GM12878 (cell line): ENCODE results near the gene ABCA2. TPM values are rescaled to one million over a fixed set of nuclear protein-coding genes. Genes with fewer than 3 reads are reported as not detected.

Experiments used
- ATAC-seq: fragments of 200-7000 bp; cut with Tn5 transposase; 3 replicates; pipeline ENCODE4 v1.9.1; 2020; ENCODE audit warnings: mild to moderate bottlenecking, moderate library complexity
- BruUV-seq: library from RNA; stranded (reverse); fragments of 400-500 nt; replicated peaks from 2 replicates; lab custom pipeline; 2021; lab: Mats Ljungman, UMichigan
- CTCF ChIA-PET: fragments of 300-600 bp; sonication (Branson Sonifier 250); formaldehyde crosslinking; extraction: SDS; loops from one replicate; lab custom pipeline; 2021; ENCODE audit warnings: inconsistent platforms; lab: Yijun Ruan, JAX
- POLR2A ChIA-PET: fragments of 350-600 bp; formaldehyde crosslinking; extraction: SDS; loops from one replicate; lab custom pipeline; 2021; ENCODE audit warnings: inconsistent platforms; lab: Charles Lee
- RAD21 ChIA-PET: fragments of 300-600 bp; sonication (Branson Sonifier 250); formaldehyde crosslinking; loops from one replicate; lab custom pipeline; 2023; ENCODE audit warnings: antibody characterized with exemption; ENCODE audit not compliant: unreplicated experiment; lab: Charles Lee
- SMC1A ChIA-PET: fragments of 300-600 bp; sonication (Branson Sonifier 250); formaldehyde crosslinking; loops from one replicate; lab custom pipeline; 2023; ENCODE audit not compliant: unreplicated experiment, uncharacterized antibody; lab: Charles Lee
- DNase-seq: peaks from one replicate; pipeline ENCODE4 v3.0.0-alpha.2; 2011; ENCODE audit warnings: low read depth, low spot score
- FAIRE-seq: peaks from 3 replicates; lab custom pipeline; 2011; peaks lifted over from hg19 to GRCh38; lab: Jason Lieb, UNC
- H2AFZ ChIP-seq: 2 replicates; pipeline ENCODE4 v1.6.0; 2011; ENCODE audit warnings: low read depth, low read length, control low read depth; ENCODE audit not compliant: control insufficient read depth
- H3K27ac ChIP-seq: 2 replicates; pipeline ENCODE4 v1.5.1; 2011; ENCODE audit warnings: control low read depth; ENCODE audit not compliant: control insufficient read depth, insufficient read depth
- H3K27me3 ChIP-seq, 2 experiments: replicated peaks in 1 of 2; 2 replicates each; pipeline versions ENCODE4 v1.6.0 to v1.6.1; 2011; ENCODE audit warnings: low read length in 1 of 2; ENCODE audit not compliant: control insufficient read depth in 2 of 2, insufficient read depth in 2 of 2
- H3K36me3 ChIP-seq, 2 experiments: 2 replicates each; pipeline ENCODE4 v1.5.1; 2011; ENCODE audit warnings: low read length in 1 of 2; ENCODE audit not compliant: control insufficient read depth in 2 of 2, insufficient read depth in 2 of 2
- H3K4me1 ChIP-seq: 2 replicates; pipeline ENCODE4 v1.6.1; 2011; ENCODE audit warnings: mild to moderate bottlenecking, low read length, moderate library complexity, mixed read lengths; ENCODE audit not compliant: control insufficient read depth, insufficient read depth
- H3K4me2 ChIP-seq: 2 replicates; pipeline ENCODE4 v1.6.0; 2011; ENCODE audit warnings: control low read depth; ENCODE audit not compliant: control insufficient read depth, insufficient read depth
- H3K4me3 ChIP-seq: fragments of 200-600 bp; sonication (generic); 2 replicates; pipeline ENCODE4 v1.5.1; 2016
- H3K79me2 ChIP-seq: 2 replicates; pipeline ENCODE4 v1.6.0; 2011; ENCODE audit warnings: low read length; ENCODE audit not compliant: control insufficient read depth, insufficient read depth
- H3K9ac ChIP-seq: 2 replicates; pipeline ENCODE4 v1.8.0; 2011; ENCODE audit warnings: low read length, control low read depth, mixed read lengths; ENCODE audit not compliant: control insufficient read depth, insufficient read depth
- H3K9me3 ChIP-seq: replicated peaks from 3 replicates; pipeline ENCODE4 v1.5.1; 2011; ENCODE audit warnings: mild to moderate bottlenecking, low read length; ENCODE audit not compliant: control insufficient read depth, insufficient read depth
- H4K20me1 ChIP-seq: 2 replicates; pipeline ENCODE4 v1.6.0; 2011; ENCODE audit not compliant: control insufficient read depth, insufficient read depth
- CHD2 ChIP-seq: IDR thresholded peaks from 2 replicates; pipeline ENCODE4 v1.6.1; 2011; ENCODE audit warnings: low read depth, low read length, improper control_type of control experiment, borderline replicate concordance
- EP300 ChIP-seq, 2 experiments: fragments of 150-350 bp in 1 of 2; IDR thresholded peaks; 2 replicates each; pipeline ENCODE4 v1.6.1; 2011 to 2012; ENCODE audit warnings: low read depth in 2 of 2, low read length in 2 of 2, borderline replicate concordance in 1 of 2, improper control_type of control experiment in 1 of 2, inconsistent platforms in 1 of 2; ENCODE audit not compliant: control insufficient read depth in 1 of 2
- ESRRA ChIP-seq: IDR thresholded peaks from 2 replicates; pipeline ENCODE4 v1.6.1; 2012; ENCODE audit warnings: mild to moderate bottlenecking, low read length, improper control_type of control experiment
- HDAC2 ChIP-seq: fragments of 200-600 bp; sonication (generic); IDR thresholded peaks from 2 replicates; pipeline ENCODE4 v1.6.1; 2017
- JUNB ChIP-seq: IDR thresholded peaks from 2 replicates; pipeline ENCODE4 v1.6.1; 2016; ENCODE audit warnings: antibody characterized with exemption, mild to moderate bottlenecking
- NFIC ChIP-seq: IDR thresholded peaks from 2 replicates; pipeline ENCODE4 v1.6.1; 2012; ENCODE audit warnings: low read depth, mild to moderate bottlenecking, inconsistent platforms, low read length, moderate library complexity
- POLR2AphosphoS5 ChIP-seq: IDR thresholded peaks from 2 replicates; pipeline ENCODE4 v1.6.1; 2011; ENCODE audit warnings: mild to moderate bottlenecking, low read length, inconsistent platforms
- SREBF1 ChIP-seq: IDR thresholded peaks from 2 replicates; pipeline ENCODE4 v1.6.1; 2012; ENCODE audit warnings: mild to moderate bottlenecking, low read length
- ZNF217 ChIP-seq: fragments of 450-650 bp; IDR thresholded peaks from 2 replicates; pipeline ENCODE4 v1.6.1; 2017; ENCODE audit warnings: antibody characterized with exemption, mild to moderate bottlenecking
- ZSCAN29 ChIP-seq: fragments of 450-650 bp; IDR thresholded peaks from 2 replicates; pipeline ENCODE4 v1.6.1; 2017; ENCODE audit warnings: mild to moderate bottlenecking, moderate library complexity
- WGBS: methylation state at CpG from one replicate; pipeline ENCODE4 v1.1.6; 2016; ENCODE audit warnings: low lambda C conversion rate; ENCODE audit not compliant: insufficient replicate concordance, insufficient coverage; ENCODE audit errors: missing lambda C conversion rate; 5-methylcytosine and 5-hydroxymethylcytosine counted together
- in situ Hi-C: fragments of 300-500 bp; cut with MboI; formaldehyde crosslinking; loops from 9 replicates; pipeline ENCODE4 v1.14.3; 2018; ENCODE audit warnings: mixed read lengths
- intact Hi-C: fragments of 100-400 bp; cut with micrococcal nuclease; formaldehyde crosslinking; loops from one replicate; pipeline ENCODE4 v1.14.2; 2022; ENCODE audit not compliant: unreplicated experiment
- polyA plus RNA-seq, 11 experiments: library from polyadenylated mRNA; depleted of rRNA in 4 of 11; unstranded in 6 of 11; stranded (reverse) in 5 of 11; fragments of >200 nt; fragmentation: Nextera tagmentation in 4 of 11; fragmentation: Illumina TruSeq in 1 of 11; extraction: Ambion mirVana in 4 of 11; extraction: Trizol in 1 of 11; gene quantifications; 1 replicate in 1 of 11; 2 replicates in 10 of 11; pipeline versions ENCODE4 v1.2.1 to v1.2.3, GENCODE V29; 2011 to 2016; ENCODE audit warnings: inconsistent platforms in 2 of 11, missing spikeins in 2 of 11, low read depth in 1 of 11
- total RNA-seq, 4 experiments: library from RNA; depleted of rRNA in 3 of 4; stranded (reverse); fragments of >200 nt in 3 of 4; fragmentation: Illumina TruSeq in 1 of 4; extraction: Trizol in 1 of 4; gene quantifications; 2 replicates each; pipeline versions ENCODE4 v1.2.1 to v1.2.3, GENCODE V29; 2013 to 2021
- TF ChIP-seq, protein P1 (sequence below): IDR thresholded peaks from 2 replicates; pipeline ENCODE4 v1.6.1; 2011; ENCODE audit warnings: low read depth, low read length, improper control_type of control experiment, borderline replicate concordance
- TF ChIP-seq, protein P2 (sequence below): fragments of 450-650 bp; IDR thresholded peaks from 2 replicates; pipeline ENCODE4 v1.6.1; 2017; ENCODE audit warnings: low read depth, mild to moderate bottlenecking, moderate library complexity
- TF ChIP-seq, protein P3 (sequence below): fragments of 450-650 bp; formaldehyde crosslinking; IDR thresholded peaks from 2 replicates; pipeline ENCODE4 v1.5.0; 2022; ENCODE audit warnings: mild to moderate bottlenecking, missing genetic modification characterization

The ABCA2 gene
- total and polyA plus RNA-seq, 10 of the 15 experiments (the other 5 are each of a cell fraction or from before 2014, with no cell fraction given): 0.13 to 2.6 (median 0.71) TPM; not detected in 2

DNA sequence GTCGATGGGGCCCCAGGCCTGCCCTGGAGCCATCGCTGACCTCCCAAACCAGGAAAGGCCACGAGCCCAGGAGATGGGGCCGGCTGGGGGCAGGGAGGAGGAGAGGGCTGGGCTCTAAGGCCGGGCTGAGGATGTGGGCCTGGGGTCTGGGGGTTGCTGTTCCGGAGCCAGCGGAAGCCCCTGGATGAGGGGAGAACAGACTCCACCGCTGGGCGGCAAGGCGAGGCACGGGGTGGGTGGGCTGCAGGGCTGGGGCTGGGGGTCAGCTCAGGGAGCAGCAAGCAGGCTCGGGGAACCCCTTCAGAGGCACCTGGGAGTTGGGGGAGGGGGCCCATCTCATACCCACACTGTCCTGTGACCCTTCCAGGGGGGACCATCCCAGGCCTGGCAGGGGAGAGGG lies 64.3 kb downstream of the ABCA2 start:
- no peaks in the 10 kb centered on the region for H3K27me3 ChIP-seq
- H3K9ac ChIP-seq: no peak overlapping the region
- H3K4me1 ChIP-seq: peaks cover 7% of the 10 kb centered on the region
- H3K79me2 ChIP-seq: no peaks in the 10 kb centered on the region
- no peak overlapping the region for H3K27ac ChIP-seq
- no peak for TF ChIP-seq HDAC2
- no peak for TF ChIP-seq CHD2
- TF ChIP-seq ZSCAN29: no peak
- TF ChIP-seq POLR2AphosphoS5: no peak
- no peak for TF ChIP-seq JUNB
- TF ChIP-seq, protein P1, sequence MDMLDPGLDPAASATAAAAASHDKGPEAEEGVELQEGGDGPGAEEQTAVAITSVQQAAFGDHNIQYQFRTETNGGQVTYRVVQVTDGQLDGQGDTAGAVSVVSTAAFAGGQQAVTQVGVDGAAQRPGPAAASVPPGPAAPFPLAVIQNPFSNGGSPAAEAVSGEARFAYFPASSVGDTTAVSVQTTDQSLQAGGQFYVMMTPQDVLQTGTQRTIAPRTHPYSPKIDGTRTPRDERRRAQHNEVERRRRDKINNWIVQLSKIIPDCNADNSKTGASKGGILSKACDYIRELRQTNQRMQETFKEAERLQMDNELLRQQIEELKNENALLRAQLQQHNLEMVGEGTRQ: no peak
- no peaks in the 10 kb centered on the region for H3K36me3 ChIP-seq
- CTCF ChIA-PET: no interaction called here
- SMC1A ChIA-PET: no interaction called here
- ATAC-seq (no peak), FAIRE-seq (no peak), DNase-seq (no peak)
- POLR2A ChIA-PET: no interaction called here
- in situ Hi-C loops: no loop called here
- H4K20me1 ChIP-seq: no peaks in the 10 kb centered on the region; the same call in 1 of the 2 replicates
- 63% methylated on average over 6 of the region's 12 CpGs for WGBS
- no peak overlapping the region for H2AFZ ChIP-seq
- RAD21 ChIA-PET: interaction anchor here (0.6 kb wide), 1 partner anchor 78 kb away, joined by 3 read pairs; no protein-coding TSS in a partner anchor
- H3K4me2 ChIP-seq: no peak overlapping the region
- intact Hi-C loops: no loop called here
- no TSS peak for BruUV-seq
- H3K4me3 ChIP-seq: no peak overlapping the region
- H3K9me3 ChIP-seq: no peaks in the 10 kb centered on the region

DNA sequence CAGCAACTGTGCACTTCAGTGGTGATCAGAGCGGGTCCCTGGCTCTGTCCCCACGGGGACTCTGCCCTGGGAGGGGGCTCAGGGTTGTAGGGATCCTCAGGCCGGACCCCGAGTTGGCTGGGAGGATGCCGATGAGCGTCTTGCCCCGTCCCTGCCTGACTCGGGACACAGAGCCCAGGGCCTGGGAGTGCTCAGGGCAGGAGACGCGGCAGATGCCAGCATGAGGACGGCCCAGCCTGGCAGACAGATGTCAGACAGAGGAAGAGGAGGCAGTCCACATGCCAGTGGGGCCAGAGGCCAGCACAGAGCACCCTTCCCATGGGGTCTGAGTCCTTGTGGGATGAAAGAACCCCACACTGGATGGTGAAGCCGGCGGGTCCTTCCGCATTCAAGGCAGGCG lies 64.7 kb downstream of the ABCA2 start:
- FAIRE-seq: no peak
- in situ Hi-C loops: no loop called here
- Histone ChIP-seq H3K9me3 (no peaks in the 10 kb centered on the region), H3K79me2 (no peaks in the 10 kb centered on the region), H3K4me2 (no peak overlapping the region), H3K36me3 (no peaks in the 10 kb centered on the region), H3K27me3 (no peaks in the 10 kb centered on the region), H3K4me3 (no peak overlapping the region), H3K9ac (no peak overlapping the region), H2AFZ (no peak overlapping the region), H3K4me1 (peaks cover 7% of the 10 kb centered on the region), H3K27ac (no peak overlapping the region), H4K20me1 (no peaks in the 10 kb centered on the region; the same call in 1 of the 2 replicates)
- CTCF ChIA-PET: interaction anchor here (1.4 kb wide), 1 partner anchor 19 kb away, joined by 3 read pairs; the partner anchor contains the start of genes C8G and FBXW5
- POLR2A ChIA-PET: no interaction called here
- no peak for ATAC-seq
- SMC1A ChIA-PET: no interaction called here
- BruUV-seq: no TSS peak
- intact Hi-C loops: no loop called here
- no peak for DNase-seq
- RAD21 ChIA-PET: interaction anchor here (0.6 kb wide), 1 partner anchor 227 kb away, joined by 3 read pairs; no protein-coding TSS in a partner anchor
- 35% methylated on average over 12 of the region's 15 CpGs for WGBS
- TF ChIP-seq EP300 (IDR thresholded peaks at IDR 0.05; ENCODE audit: borderline replicate concordance in 1 of 2, control insufficient read depth in 1 of 2, low read depth in 2 of 2, low read length in 2 of 2): no peak
- no peak for TF ChIP-seq ESRRA
- TF ChIP-seq, protein P2, sequence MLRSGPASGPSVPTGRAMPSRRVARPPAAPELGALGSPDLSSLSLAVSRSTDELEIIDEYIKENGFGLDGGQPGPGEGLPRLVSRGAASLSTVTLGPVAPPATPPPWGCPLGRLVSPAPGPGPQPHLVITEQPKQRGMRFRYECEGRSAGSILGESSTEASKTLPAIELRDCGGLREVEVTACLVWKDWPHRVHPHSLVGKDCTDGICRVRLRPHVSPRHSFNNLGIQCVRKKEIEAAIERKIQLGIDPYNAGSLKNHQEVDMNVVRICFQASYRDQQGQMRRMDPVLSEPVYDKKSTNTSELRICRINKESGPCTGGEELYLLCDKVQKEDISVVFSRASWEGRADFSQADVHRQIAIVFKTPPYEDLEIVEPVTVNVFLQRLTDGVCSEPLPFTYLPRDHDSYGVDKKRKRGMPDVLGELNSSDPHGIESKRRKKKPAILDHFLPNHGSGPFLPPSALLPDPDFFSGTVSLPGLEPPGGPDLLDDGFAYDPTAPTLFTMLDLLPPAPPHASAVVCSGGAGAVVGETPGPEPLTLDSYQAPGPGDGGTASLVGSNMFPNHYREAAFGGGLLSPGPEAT: no peak
- no peak for TF ChIP-seq SREBF1
- TF ChIP-seq NFIC: no peak
- TF ChIP-seq, protein P3, sequence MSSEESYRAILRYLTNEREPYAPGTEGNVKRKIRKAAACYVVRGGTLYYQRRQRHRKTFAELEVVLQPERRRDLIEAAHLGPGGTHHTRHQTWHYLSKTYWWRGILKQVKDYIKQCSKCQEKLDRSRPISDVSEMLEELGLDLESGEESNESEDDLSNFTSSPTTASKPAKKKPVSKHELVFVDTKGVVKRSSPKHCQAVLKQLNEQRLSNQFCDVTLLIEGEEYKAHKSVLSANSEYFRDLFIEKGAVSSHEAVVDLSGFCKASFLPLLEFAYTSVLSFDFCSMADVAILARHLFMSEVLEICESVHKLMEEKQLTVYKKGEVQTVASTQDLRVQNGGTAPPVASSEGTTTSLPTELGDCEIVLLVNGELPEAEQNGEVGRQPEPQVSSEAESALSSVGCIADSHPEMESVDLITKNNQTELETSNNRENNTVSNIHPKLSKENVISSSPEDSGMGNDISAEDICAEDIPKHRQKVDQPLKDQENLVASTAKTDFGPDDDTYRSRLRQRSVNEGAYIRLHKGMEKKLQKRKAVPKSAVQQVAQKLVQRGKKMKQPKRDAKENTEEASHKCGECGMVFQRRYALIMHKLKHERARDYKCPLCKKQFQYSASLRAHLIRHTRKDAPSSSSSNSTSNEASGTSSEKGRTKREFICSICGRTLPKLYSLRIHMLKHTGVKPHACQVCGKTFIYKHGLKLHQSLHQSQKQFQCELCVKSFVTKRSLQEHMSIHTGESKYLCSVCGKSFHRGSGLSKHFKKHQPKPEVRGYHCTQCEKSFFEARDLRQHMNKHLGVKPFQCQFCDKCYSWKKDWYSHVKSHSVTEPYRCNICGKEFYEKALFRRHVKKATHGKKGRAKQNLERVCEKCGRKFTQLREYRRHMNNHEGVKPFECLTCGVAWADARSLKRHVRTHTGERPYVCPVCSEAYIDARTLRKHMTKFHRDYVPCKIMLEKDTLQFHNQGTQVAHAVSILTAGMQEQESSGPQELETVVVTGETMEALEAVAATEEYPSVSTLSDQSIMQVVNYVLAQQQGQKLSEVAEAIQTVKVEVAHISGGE (CRISPR knock-in tag): no peak
- no peak for TF ChIP-seq ZNF217
